ENCODE data around the gene CLEC4M.

CLEC4M gene

GRCh38 chr19:7783991-7784423, 21.0 kb downstream of the CLEC4M start:
- H3K27me3 ChIP-seq, result peaks cover 29% of the 10 kb centered on the region
- no peak overlapping the region for H3K4me3 ChIP-seq (ENCODE audit: low read depth in 1 of 2, low read length in 1 of 2)
- H3K4me1 ChIP-seq (ENCODE audit: control insufficient read depth in 1 of 2, insufficient read depth in 1 of 2, low read depth in 1 of 2, low read length in 1 of 2), result peaks cover 0 to 2% of the 10 kb centered on the region in 2 experiments
- no peak overlapping the region for H3K27ac ChIP-seq
- H3K36me3 ChIP-seq, result no peaks in the 10 kb centered on the region
- no peaks in the 10 kb centered on the region for H3K9me3 ChIP-seq
- TF ChIP-seq, protein P1, sequence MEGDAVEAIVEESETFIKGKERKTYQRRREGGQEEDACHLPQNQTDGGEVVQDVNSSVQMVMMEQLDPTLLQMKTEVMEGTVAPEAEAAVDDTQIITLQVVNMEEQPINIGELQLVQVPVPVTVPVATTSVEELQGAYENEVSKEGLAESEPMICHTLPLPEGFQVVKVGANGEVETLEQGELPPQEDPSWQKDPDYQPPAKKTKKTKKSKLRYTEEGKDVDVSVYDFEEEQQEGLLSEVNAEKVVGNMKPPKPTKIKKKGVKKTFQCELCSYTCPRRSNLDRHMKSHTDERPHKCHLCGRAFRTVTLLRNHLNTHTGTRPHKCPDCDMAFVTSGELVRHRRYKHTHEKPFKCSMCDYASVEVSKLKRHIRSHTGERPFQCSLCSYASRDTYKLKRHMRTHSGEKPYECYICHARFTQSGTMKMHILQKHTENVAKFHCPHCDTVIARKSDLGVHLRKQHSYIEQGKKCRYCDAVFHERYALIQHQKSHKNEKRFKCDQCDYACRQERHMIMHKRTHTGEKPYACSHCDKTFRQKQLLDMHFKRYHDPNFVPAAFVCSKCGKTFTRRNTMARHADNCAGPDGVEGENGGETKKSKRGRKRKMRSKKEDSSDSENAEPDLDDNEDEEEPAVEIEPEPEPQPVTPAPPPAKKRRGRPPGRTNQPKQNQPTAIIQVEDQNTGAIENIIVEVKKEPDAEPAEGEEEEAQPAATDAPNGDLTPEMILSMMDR (IDR thresholded peaks at IDR 0.05), result no peak

DNA sequence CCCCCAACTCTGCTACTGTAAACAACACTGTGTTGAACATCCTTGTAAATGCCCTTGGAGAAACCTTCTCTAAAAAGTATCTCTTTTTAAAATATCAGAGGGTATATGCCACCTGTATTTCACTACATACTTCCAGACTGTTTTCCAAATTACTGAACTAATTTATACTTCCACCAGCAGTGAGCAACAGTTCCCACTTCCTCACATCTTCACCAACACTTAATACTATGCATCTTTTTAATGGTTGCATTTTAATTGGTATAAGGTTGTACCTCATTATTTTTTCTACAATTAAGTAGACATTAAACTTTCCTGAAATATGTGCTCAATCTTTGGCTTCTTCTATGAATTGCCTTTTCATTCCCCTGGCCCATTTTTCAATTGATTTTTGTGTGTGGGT, 21.8 kb downstream of the CLEC4M start:
- no peak overlapping the region for H3K27ac ChIP-seq
- no peak overlapping the region for H3K4me3 ChIP-seq (ENCODE audit: low read depth in 1 of 2, low read length in 1 of 2)
- TF ChIP-seq, protein P1 (IDR thresholded peaks at IDR 0.05), result no peak
- peaks cover 38% of the 10 kb centered on the region for H3K27me3 ChIP-seq
- H3K4me1 ChIP-seq (ENCODE audit: control insufficient read depth in 1 of 2, insufficient read depth in 1 of 2, low read depth in 1 of 2, low read length in 1 of 2), result peaks cover 0 to 9% of the 10 kb centered on the region in 2 experiments
- no peaks in the 10 kb centered on the region for H3K36me3 ChIP-seq
- H3K9me3 ChIP-seq, result no peaks in the 10 kb centered on the region

- Histone ChIP-seq H3K9me3 (no peaks in the 10 kb centered on the region), H3K27me3 (peaks cover 47% of the 10 kb centered on the region), H3K4me3 (ENCODE audit: low read depth in 1 of 2, low read length in 1 of 2) (no peak overlapping the region), H3K36me3 (no peaks in the 10 kb centered on the region), H3K4me1 (ENCODE audit: control insufficient read depth in 1 of 2, insufficient read depth in 1 of 2, low read depth in 1 of 2, low read length in 1 of 2) (peaks cover 0 to 9% of the 10 kb centered on the region in 2 experiments), H3K27ac (no peak overlapping the region)
- TF ChIP-seq, protein P1 (IDR thresholded peaks at IDR 0.05), result no peak
Observed at GRCh38 chr19:7787141-7787540, 24.1 kb downstream of the CLEC4M start.

DNA sequence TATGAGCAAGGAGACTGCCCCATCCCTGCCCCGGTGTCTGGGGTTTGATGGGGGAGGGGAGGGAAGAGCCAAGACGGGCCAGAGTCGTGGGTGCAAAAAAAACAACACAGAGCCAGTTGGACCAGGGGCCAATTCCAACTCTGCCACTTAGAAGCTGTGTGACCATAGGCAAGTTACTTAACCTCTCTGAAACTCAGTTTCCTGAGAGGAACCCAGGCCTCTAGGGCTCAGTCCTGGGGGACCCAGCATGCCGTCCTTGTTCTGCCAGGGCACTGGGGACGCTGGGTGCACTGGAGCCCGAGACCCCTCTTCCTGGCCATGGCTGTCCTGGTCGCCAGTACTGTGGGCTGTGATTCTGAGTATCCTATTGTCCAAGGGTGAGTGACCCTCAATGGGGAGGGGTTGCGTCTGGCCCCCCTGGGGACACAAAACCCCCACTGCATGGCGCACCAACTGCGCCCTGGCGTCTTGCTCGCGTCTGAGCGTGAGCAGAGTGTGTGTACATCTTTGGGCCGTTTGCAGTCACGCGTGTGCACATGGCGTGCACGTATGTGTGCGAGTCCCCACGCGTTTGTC, 24.6 kb downstream of the CLEC4M start:
- no peak overlapping the region for H3K4me3 ChIP-seq (ENCODE audit: low read depth in 1 of 2, low read length in 1 of 2)
- no peaks in the 10 kb centered on the region for H3K36me3 ChIP-seq
- H3K4me1 ChIP-seq (ENCODE audit: control insufficient read depth in 1 of 2, insufficient read depth in 1 of 2, low read depth in 1 of 2, low read length in 1 of 2), result peaks cover 0 to 9% of the 10 kb centered on the region in 2 experiments
- H3K9me3 ChIP-seq, result no peaks in the 10 kb centered on the region
- TF ChIP-seq, protein P1 (IDR thresholded peaks at IDR 0.05), result no peak
- H3K27me3 ChIP-seq, result peaks cover 47% of the 10 kb centered on the region
- no peak overlapping the region for H3K27ac ChIP-seq

DNA sequence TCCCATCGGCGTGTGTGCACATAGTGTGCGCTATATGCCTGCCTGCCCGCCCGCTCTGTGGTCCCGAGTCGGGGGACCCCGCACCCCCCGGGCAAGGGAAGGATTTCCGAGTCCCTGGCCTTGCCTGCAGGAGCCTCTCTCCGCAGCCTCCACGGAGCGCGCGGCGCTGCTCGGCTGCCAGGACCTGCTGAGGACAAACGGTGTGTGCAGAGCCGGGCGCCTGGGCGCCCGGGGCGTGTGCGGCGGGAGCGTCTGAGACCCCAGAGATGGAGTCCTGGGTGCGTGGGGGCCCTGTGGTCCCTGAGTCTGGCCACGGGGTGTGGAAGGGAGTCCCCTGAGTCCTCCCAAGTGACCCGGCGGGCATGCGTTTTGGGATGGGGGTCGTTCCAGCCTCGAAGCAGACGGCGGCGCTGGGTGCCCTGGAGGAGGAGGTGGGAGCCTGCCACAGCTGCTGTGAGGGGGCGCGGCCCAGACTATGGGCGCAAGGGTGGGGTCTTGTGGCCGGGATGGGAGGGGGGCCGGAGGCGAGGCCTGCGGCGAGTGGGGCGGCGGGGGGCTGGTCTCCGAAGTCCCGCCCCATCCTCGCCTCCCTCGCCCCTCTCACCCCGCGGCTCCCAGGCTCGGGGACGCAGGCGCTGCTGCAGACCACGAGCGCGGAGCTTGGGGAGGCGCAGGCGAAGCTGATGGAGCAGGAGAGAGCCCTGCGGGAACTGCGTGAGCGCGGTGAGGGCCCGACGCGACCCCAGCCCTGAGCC, 25.3 kb downstream of the CLEC4M start:
- Histone ChIP-seq H3K27me3 (peaks cover 47% of the 10 kb centered on the region), H3K4me3 (ENCODE audit: low read depth in 1 of 2, low read length in 1 of 2) (no peak overlapping the region), H3K9me3 (no peaks in the 10 kb centered on the region), H3K36me3 (no peaks in the 10 kb centered on the region), H3K4me1 (ENCODE audit: control insufficient read depth in 1 of 2, insufficient read depth in 1 of 2, low read depth in 1 of 2, low read length in 1 of 2) (peaks cover 0 to 9% of the 10 kb centered on the region in 2 experiments), H3K27ac (no peak overlapping the region)
- TF ChIP-seq, protein P1 (IDR thresholded peaks at IDR 0.05), result no peak

All from neutrophil (primary cell).